Activated CD8-positive, alpha-beta memory T cell treated with anti-CD3 and anti-CD28 coated beads for 36 hours (primary cell): ENCODE results near the gene RAB22A. TPM values are rescaled to one million over a fixed set of nuclear protein-coding genes. Genes with fewer than 3 reads are reported as not detected.

Experiments
- CTCF ChIA-PET: fragments of 350-600 bp; sonication (Branson Sonifier 250); formaldehyde crosslinking; loops from one replicate; lab custom pipeline; 2021; ENCODE audit warnings: antibody characterized with exemption; lab: Charles Lee
- POLR2A ChIA-PET: fragments of 350-600 bp; sonication (Branson Sonifier 250); formaldehyde crosslinking; loops from one replicate; lab custom pipeline; 2021; ENCODE audit warnings: antibody characterized with exemption; lab: Charles Lee
- total RNA-seq, 2 experiments: library from RNA; stranded (reverse); gene quantifications; one replicate each; pipeline ENCODE4 v1.2.3, GENCODE V29; 2021

Gene RAB22A
- total RNA-seq = 10 to 100 TPM; 13.9 to 15.0 TPM

- ChIA-PET POLR2A (interaction anchor here (0.6 to 1.2 kb wide), 4 partner anchors 14 to 1755 kb away, joined by 3 to 9 read pairs (median 4); partner anchors contain the start of gene VAPB), CTCF (no interaction called here)
Measured at GRCh38 chr20:58309591-58310290, at the start of gene RAB22A. TSS of gene RAB22A (plus strand) at chr20:58309715. CDS start at chr20:58309977, 262 bp downstream.

- CTCF ChIA-PET = no interaction called here
- POLR2A ChIA-PET = no interaction called here
Measured at GRCh38 chr20:58260006-58260405, 49.5 kb upstream of the RAB22A start.

- CTCF ChIA-PET = no interaction called here
- POLR2A ChIA-PET = no interaction called here
Measured at GRCh38 chr20:58261660-58262059, 47.9 kb upstream of the RAB22A start.

GRCh38 chr20:58264271-58264670 lies 45.2 kb upstream of the RAB22A start:
- ChIA-PET CTCF (no interaction called here), POLR2A (no interaction called here)

GRCh38 chr20:58267389-58268215 lies 41.9 kb upstream of the RAB22A start:
- ChIA-PET CTCF (no interaction called here), POLR2A (interaction anchor here (0.7 kb wide), 1 partner anchor 13 kb away, joined by 5 read pairs; no protein-coding TSS in a partner anchor)

- CTCF ChIA-PET = no interaction called here
- POLR2A ChIA-PET = no interaction called here
Measured at GRCh38 chr20:58268421-58268821, 41.1 kb upstream of the RAB22A start.

- ChIA-PET POLR2A (no interaction called here), CTCF (no interaction called here)
Measured at GRCh38 chr20:58268936-58269619, 40.4 kb upstream of the RAB22A start.

GRCh38 chr20:58271606-58272351 lies 37.7 kb upstream of the RAB22A start:
- ChIA-PET POLR2A (interaction anchor here (0.5 to 0.9 kb wide), 2 partner anchors 34 to 36 kb away, joined by 4 to 6 read pairs; no protein-coding TSS in a partner anchor), CTCF (interaction anchor here (1.2 kb wide), 1 partner anchor 308 kb away, joined by 3 read pairs; no protein-coding TSS in a partner anchor)

- ChIA-PET CTCF (no interaction called here), POLR2A (no interaction called here)
Measured at GRCh38 chr20:58274384-58274783, 35.1 kb upstream of the RAB22A start.

- ChIA-PET POLR2A (no interaction called here), CTCF (no interaction called here)
Measured at GRCh38 chr20:58277107-58277506, 32.4 kb upstream of the RAB22A start.

- POLR2A ChIA-PET = no interaction called here
Measured at GRCh38 chr20:58277578-58278472, 31.7 kb upstream of the RAB22A start.

GRCh38 chr20:58286729-58287128 lies 22.8 kb upstream of the RAB22A start:
- ChIA-PET POLR2A (no interaction called here), CTCF (no interaction called here)

More at GRCh38 chr20:58277578-58278472, 31.7 kb upstream of the RAB22A start:
- CTCF ChIA-PET = no interaction called here

- CTCF ChIA-PET = no interaction called here
- POLR2A ChIA-PET = no interaction called here
Measured at GRCh38 chr20:58287638-58288037, 21.9 kb upstream of the RAB22A start.

GRCh38 chr20:58289143-58289542 lies 20.4 kb upstream of the RAB22A start:
- ChIA-PET POLR2A (no interaction called here), CTCF (interaction anchor here (0.7 kb wide), 1 partner anchor 1039 kb away, joined by 3 read pairs; no protein-coding TSS in a partner anchor)

GRCh38 chr20:58293453-58293852 lies 16.1 kb upstream of the RAB22A start:
- POLR2A ChIA-PET = no interaction called here

GRCh38 chr20:58294497-58295455 lies 14.7 kb upstream of the RAB22A start:
- CTCF ChIA-PET = no interaction called here
- POLR2A ChIA-PET = no interaction called here

More at GRCh38 chr20:58293453-58293852, 16.1 kb upstream of the RAB22A start:
- CTCF ChIA-PET = no interaction called here
